Right cardiac atrium (tissue), 5 donors: Measurements from ENCODE around the gene DDX42. TPM values are rescaled to one million over a fixed set of nuclear protein-coding genes. Genes with fewer than 3 reads are reported as not detected.

Experiments used
- ATAC-seq, 2 donors: fragments of 200-7000 bp; cut with Tn5 transposase; one replicate each; pipeline versions ENCODE4 v1.8.0 to v1.9.1; 2020; ENCODE audit warnings: moderate library complexity in 2 of 2, mild to moderate bottlenecking in 1 of 2
- DNase-seq, 3 donors: peaks; one replicate each; pipeline ENCODE4 v3.0.0-alpha.2; 2020
- H3K27ac ChIP-seq: one replicate; pipeline ENCODE4 v1.5.1; 2013; ENCODE audit warnings: mild to moderate bottlenecking, low read length, control low read depth, moderate library complexity
- H3K27me3 ChIP-seq: one replicate; pipeline ENCODE4 v1.6.1; 2013; ENCODE audit not compliant: control insufficient read depth, insufficient read depth
- H3K4me1 ChIP-seq: one replicate; pipeline ENCODE4 v1.6.1; 2013; ENCODE audit warnings: low read length; ENCODE audit not compliant: control insufficient read depth, insufficient read depth
- H3K4me3 ChIP-seq: one replicate; pipeline ENCODE4 v1.5.1; 2013; ENCODE audit warnings: low read length, control low read depth
- H3K9me3 ChIP-seq: one replicate; pipeline ENCODE4 v1.6.1; 2013; ENCODE audit warnings: low read length; ENCODE audit not compliant: control insufficient read depth
- WGBS: extraction: QIAGEN DNeasy Blood & Tissue Kit; methylation state at CpG from one replicate; pipeline ENCODE4 v1.1.7; 2013; 5-methylcytosine and 5-hydroxymethylcytosine counted together
- intact Hi-C, 4 donors: fragments of 100-400 bp; cut with DNase I; formaldehyde crosslinking; loops; one replicate each; pipeline versions ENCODE4 v1.11.0 to v1.14.0; 2022 to 2023
- polyA plus RNA-seq: library from polyadenylated mRNA; stranded (reverse); fragments of 200-250 nt; gene quantifications from one replicate; pipeline ENCODE4 v1.2.3, GENCODE V29; 2013
- total RNA-seq, 4 donors: library from RNA; stranded (reverse); fragmentation: NEBNext Ultra II Directional; extraction: Animal tissue kit (Norgen Biotek cat#: 25700); gene quantifications; one replicate each; pipeline ENCODE4 v1.2.1, GENCODE V29; 2021
- donor health status: healthy with polysubstance abuse.
- donor health status: DM: no; HTN: yes; CAD: no.
- donor health status: DM: no; HTN: no; CAD: no.
- donor health status: DM: no; HTN: yes; CAD: no; lungs with severe emphysema.
- donor health status: DM: yes; HTN: yes; CAD: no.

DDX42 gene
- total and polyA plus RNA-seq, 5 donors = 46.9 to 82.4 (median 57.8) TPM

GRCh38 chr17:63760771-63761539 is 13.0 kb upstream of the DDX42 start:
- DNase-seq (no peak), ATAC-seq (no peak)
- H3K9me3 ChIP-seq = no peaks in the 10 kb centered on the region
- H3K4me1 ChIP-seq = no peaks in the 10 kb centered on the region
- H3K27me3 ChIP-seq = no peaks in the 10 kb centered on the region
- H3K27ac ChIP-seq = no peak overlapping the region
- no peak overlapping the region for H3K4me3 ChIP-seq
- intact Hi-C loops = no loop called here
- 86% methylated on average over 10 of the region's 10 CpGs for WGBS

- no peak overlapping the region for H3K27ac ChIP-seq
- ATAC-seq = peak in 1 of 2 donors; percentile 52
- no peaks in the 10 kb centered on the region for H3K27me3 ChIP-seq
- WGBS = 80% methylated on average over 5 of the region's 5 CpGs
- no peak overlapping the region for H3K4me3 ChIP-seq
- H3K4me1 ChIP-seq = no peaks in the 10 kb centered on the region
- intact Hi-C loops = no loop called here
- H3K9me3 ChIP-seq = no peaks in the 10 kb centered on the region
- no peak for DNase-seq
These were observed 11.6 kb upstream of the DDX42 start for GRCh38 chr17:63762161-63763078.

- no peak overlapping the region for H3K4me3 ChIP-seq
- WGBS = 65% methylated on average over 4 of the region's 4 CpGs
- no peak for ATAC-seq
- intact Hi-C loops = no loop called here
- no peaks in the 10 kb centered on the region for H3K27me3 ChIP-seq
- no peak overlapping the region for H3K27ac ChIP-seq
- no peak for DNase-seq
- no peaks in the 10 kb centered on the region for H3K9me3 ChIP-seq
- H3K4me1 ChIP-seq = no peaks in the 10 kb centered on the region
These were observed 9.3 kb upstream of the DDX42 start for GRCh38 chr17:63764716-63765115.

GRCh38 chr17:63766754-63767153 is 7.2 kb upstream of the DDX42 start:
- no peak for ATAC-seq
- Histone ChIP-seq H3K4me1 (peaks cover 2% of the 10 kb centered on the region), H3K27ac (no peak overlapping the region), H3K27me3 (no peaks in the 10 kb centered on the region), H3K9me3 (no peaks in the 10 kb centered on the region), H3K4me3 (no peak overlapping the region)
- intact Hi-C loops = no loop called here
- no peak for DNase-seq

GRCh38 chr17:63768433-63768832 is 5.5 kb upstream of the DDX42 start:
- H3K9me3 ChIP-seq = no peaks in the 10 kb centered on the region
- no peak for ATAC-seq
- peak overlapping the region; percentile 13 for H3K27ac ChIP-seq
- no peak overlapping the region for H3K4me3 ChIP-seq
- intact Hi-C loops = no loop called here
- H3K27me3 ChIP-seq = no peaks in the 10 kb centered on the region
- H3K4me1 ChIP-seq = peaks cover 2% of the 10 kb centered on the region
- DNase-seq = no peak
- WGBS = 77% methylated on average over 7 of the region's 7 CpGs

DNA sequence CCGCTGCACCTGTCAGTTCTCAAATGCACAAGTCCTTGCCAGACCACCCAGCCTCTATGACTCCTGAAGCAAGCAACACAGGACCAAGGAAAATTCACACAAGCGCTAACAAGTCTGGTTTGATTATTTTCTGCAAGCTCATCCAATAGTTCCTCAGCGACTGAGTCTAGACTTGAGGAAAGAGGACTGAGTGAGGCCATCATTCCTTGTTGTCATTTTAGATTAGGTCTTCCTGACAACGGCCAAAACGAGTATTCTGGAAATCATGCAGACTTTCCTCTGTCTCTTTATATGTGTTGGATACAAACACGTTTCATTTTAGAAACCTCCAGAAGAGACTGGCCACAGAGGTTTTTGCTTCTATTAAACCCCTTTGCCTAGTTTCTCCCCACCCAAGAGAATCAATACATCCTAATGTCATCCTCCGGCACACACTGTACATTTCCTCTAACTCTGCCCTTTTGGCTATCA is 1.1 kb upstream of the DDX42 start:
- no peak for ATAC-seq
- H3K27me3 ChIP-seq = no peaks in the 10 kb centered on the region
- DNase-seq = no peak
- H3K27ac ChIP-seq = peak overlapping the region; percentile 91
- no peaks in the 10 kb centered on the region for H3K9me3 ChIP-seq
- H3K4me3 ChIP-seq = peak overlapping the region; percentile 80
- H3K4me1 ChIP-seq = peaks cover 4% of the 10 kb centered on the region
- 4% methylated on average over 7 of the region's 7 CpGs for WGBS
- intact Hi-C loops = no loop called here

DNA sequence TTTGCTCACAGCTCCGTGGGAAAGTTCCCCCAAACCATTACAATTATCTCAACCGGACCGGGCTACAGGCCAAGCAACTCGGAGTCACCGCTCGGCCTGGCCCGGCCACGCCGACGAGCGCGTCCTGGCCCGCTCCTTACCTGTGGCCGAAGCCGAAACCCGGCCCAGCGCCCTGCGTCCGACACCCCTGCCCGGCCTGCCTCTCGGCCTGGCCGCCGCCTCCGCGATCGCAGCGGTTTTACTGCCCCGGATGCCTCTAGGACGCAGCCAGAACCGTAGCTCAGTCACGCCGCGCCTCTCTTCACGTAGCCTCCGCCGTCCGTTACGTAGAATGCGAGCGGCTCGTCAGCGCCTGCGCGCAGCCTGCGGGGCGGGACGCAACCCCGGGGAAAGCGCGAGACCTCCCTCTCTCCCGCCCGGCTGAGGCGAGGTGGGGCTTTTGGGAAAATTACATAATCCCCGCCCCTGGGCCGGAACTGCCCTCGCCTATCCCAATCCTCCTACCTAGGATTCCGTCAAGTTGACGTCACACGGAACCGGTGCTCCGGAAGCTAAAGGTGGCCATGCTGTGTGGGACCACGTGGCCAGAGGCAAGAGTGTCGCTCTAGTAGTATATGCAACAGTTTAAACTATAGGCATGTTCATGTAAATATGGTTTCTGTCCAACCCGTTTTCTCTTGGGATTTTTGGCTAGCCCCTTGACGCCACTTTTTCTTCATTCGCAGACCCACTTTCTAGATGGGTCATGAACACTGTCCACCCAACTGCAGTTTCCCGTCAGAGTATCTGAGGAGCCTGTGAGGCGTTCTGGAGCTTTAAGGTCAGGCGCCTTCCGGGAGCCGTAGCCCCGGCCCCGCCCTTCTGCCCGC is 464 bp upstream of the DDX42 start, which contains the start of gene CCDC47:
CCDC47 (minus strand) TSS at position 326 of the 869 bp plus-strand sequence. CDS start 7,422 bp downstream, outside the sequence.
- peak within 1 kb of the TSS; percentile 94 for H3K27ac ChIP-seq
- peaks cover 4% of the 10 kb centered on the region for H3K4me1 ChIP-seq
- no peaks in the 10 kb centered on the region for H3K27me3 ChIP-seq
- DNase-seq (peak; percentile 99), ATAC-seq (peak; percentile 95 to 98)
- WGBS = under 1% methylated on average over 74 of the region's 74 CpGs
- H3K4me3 ChIP-seq = peak within 1 kb of the TSS; percentile 82
- intact Hi-C loops = no loop called here
- H3K9me3 ChIP-seq = no peaks in the 10 kb centered on the region

DNA sequence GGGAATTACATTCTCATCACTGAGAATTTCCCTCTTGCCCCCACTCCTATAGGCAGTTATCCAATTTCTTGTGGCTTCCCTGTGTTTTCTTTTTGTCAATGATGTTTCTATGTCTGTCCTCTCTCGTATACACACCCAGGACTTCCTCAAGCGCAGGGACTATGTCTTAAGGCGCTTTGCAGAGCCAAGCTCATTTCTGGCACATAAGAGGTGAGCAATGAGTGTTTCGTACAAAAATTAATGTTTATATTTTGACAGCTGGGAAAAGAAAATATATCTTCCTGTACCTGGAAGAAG is 947 bp downstream of the DDX42 start:
- peak overlapping the region; percentile 94 for H3K27ac ChIP-seq
- WGBS = 3% methylated on average over 4 of the region's 4 CpGs
- H3K9me3 ChIP-seq = no peaks in the 10 kb centered on the region
- H3K4me3 ChIP-seq = peak overlapping the region; percentile 82
- no peaks in the 10 kb centered on the region for H3K27me3 ChIP-seq
- ATAC-seq (no peak), DNase-seq (no peak)
- peaks cover 4% of the 10 kb centered on the region for H3K4me1 ChIP-seq
- intact Hi-C loops = no loop called here

- Histone ChIP-seq H3K4me1 (peaks cover 4% of the 10 kb centered on the region), H3K9me3 (no peaks in the 10 kb centered on the region), H3K27me3 (no peaks in the 10 kb centered on the region), H3K27ac (peak overlapping the region; percentile 16), H3K4me3 (peak overlapping the region; percentile 82)
- ATAC-seq = no peak
- intact Hi-C loops = no loop called here
- no peak for DNase-seq
- 17% methylated on average over 8 of the region's 8 CpGs for whole genome bisulfite sequencing
These were observed 1.4 kb downstream of the DDX42 start for GRCh38 chr17:63775420-63775819.

GRCh38 chr17:63780507-63780906 is 6.5 kb downstream of the DDX42 start:
- peaks cover 2% of the 10 kb centered on the region for H3K4me1 ChIP-seq
- DNase-seq = no peak
- 94% methylated on average over 1 of the region's 1 CpG for WGBS
- H3K27me3 ChIP-seq = no peaks in the 10 kb centered on the region
- H3K9me3 ChIP-seq = no peaks in the 10 kb centered on the region
- no peak for ATAC-seq
- intact Hi-C loops = no loop called here
- H3K4me3 ChIP-seq = no peak overlapping the region
- H3K27ac ChIP-seq = no peak overlapping the region
